ENCODE measurements around the gene CYLD.

DNA sequence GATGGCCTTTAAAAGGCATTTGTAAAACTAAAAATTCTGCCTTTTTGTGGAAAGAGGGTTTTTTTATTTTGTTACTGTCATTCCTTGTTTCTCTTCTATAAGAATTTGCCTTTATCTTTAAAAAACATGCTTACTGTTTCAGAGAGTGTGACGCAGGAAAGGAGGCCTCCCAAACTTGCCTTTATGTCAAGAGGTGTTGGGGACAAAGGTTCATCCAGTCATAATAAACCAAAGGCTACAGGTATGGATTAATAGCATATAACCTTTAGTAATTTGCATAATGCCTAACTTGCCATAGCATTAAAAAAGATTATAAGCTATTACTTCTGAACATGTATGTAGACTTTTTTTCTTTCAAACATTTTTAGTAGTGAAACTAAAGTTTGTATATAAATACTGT lies 34.2 kb downstream of the CYLD start:
- TF ChIP-seq POLR2AphosphoS5 (IDR thresholded peaks at IDR 0.05; ENCODE audit: low read depth, low read length): no peak
- no peak for TF ChIP-seq POLR2A (IDR thresholded peaks at IDR 0.05; ENCODE audit: low read depth, low read length)
- TF ChIP-seq TAF1 (IDR thresholded peaks at IDR 0.05; ENCODE audit: borderline replicate concordance, low read depth, low read length): no peak
